ENCODE data around the gene MON1A. TPM values are rescaled to one million over a fixed set of nuclear protein-coding genes. Genes with fewer than 3 reads are reported as not detected.

MON1A gene
- total and polyA plus RNA-seq, 4 donors = 4.6 to 9.5 (median 8.2) TPM

DNA sequence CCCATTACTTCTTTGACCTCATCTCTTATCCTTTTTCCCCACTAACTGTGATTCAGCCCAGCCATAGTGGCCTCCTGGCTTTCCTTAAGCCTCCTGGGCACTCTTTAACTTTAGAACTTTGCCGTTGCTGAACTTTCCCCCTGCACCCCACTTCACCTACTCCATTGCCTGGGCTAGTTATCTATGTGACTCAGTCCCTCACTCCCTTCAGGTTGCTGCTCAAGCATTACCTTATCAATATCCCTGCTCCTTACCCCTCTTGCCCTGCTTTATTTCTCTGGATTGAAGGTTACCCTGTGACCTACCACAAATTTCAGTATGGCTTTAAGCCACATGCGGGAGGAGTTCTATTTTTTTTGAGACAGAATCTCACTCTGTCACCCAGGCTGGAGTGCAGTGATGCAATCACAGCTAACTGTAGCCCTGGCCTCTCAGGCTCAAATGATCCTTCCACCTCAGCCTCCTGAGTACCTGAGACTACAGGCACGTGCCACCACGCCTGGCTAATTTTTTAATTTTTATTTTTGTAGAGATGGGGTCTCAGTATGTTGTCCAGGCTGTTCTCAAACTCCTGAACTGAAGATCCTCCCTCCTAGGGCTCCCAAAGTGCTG lies 3.4 kb downstream of the MON1A start:
- no peak for DNase-seq (ENCODE audit: low spot score)
- TF ChIP-seq, protein P1, sequence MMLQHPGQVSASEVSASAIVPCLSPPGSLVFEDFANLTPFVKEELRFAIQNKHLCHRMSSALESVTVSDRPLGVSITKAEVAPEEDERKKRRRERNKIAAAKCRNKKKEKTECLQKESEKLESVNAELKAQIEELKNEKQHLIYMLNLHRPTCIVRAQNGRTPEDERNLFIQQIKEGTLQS (IDR thresholded peaks at IDR 0.05) = no peak
- TF ChIP-seq, protein P2, sequence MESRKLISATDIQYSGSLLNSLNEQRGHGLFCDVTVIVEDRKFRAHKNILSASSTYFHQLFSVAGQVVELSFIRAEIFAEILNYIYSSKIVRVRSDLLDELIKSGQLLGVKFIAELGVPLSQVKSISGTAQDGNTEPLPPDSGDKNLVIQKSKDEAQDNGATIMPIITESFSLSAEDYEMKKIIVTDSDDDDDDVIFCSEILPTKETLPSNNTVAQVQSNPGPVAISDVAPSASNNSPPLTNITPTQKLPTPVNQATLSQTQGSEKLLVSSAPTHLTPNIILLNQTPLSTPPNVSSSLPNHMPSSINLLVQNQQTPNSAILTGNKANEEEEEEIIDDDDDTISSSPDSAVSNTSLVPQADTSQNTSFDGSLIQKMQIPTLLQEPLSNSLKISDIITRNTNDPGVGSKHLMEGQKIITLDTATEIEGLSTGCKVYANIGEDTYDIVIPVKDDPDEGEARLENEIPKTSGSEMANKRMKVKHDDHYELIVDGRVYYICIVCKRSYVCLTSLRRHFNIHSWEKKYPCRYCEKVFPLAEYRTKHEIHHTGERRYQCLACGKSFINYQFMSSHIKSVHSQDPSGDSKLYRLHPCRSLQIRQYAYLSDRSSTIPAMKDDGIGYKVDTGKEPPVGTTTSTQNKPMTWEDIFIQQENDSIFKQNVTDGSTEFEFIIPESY (IDR thresholded peaks at IDR 0.05) = no peak
- TF ChIP-seq GABPA (IDR thresholded peaks at IDR 0.05 in 1 of 2, conservative IDR thresholded peaks at IDR 0.05 in 1 of 2) (no peak), NR2F2 (IDR thresholded peaks at IDR 0.05) (no peak), EGR1 (IDR thresholded peaks at IDR 0.05; ENCODE audit: low read depth in 2 of 2) (no peak), FOXA1 (IDR thresholded peaks at IDR 0.05) (no peak), HNF4G (IDR thresholded peaks at IDR 0.05) (no peak), YY1 (IDR thresholded peaks at IDR 0.05) (no peak), RXRA (IDR thresholded peaks at IDR 0.05) (no peak)
- TF ChIP-seq, protein P3, sequence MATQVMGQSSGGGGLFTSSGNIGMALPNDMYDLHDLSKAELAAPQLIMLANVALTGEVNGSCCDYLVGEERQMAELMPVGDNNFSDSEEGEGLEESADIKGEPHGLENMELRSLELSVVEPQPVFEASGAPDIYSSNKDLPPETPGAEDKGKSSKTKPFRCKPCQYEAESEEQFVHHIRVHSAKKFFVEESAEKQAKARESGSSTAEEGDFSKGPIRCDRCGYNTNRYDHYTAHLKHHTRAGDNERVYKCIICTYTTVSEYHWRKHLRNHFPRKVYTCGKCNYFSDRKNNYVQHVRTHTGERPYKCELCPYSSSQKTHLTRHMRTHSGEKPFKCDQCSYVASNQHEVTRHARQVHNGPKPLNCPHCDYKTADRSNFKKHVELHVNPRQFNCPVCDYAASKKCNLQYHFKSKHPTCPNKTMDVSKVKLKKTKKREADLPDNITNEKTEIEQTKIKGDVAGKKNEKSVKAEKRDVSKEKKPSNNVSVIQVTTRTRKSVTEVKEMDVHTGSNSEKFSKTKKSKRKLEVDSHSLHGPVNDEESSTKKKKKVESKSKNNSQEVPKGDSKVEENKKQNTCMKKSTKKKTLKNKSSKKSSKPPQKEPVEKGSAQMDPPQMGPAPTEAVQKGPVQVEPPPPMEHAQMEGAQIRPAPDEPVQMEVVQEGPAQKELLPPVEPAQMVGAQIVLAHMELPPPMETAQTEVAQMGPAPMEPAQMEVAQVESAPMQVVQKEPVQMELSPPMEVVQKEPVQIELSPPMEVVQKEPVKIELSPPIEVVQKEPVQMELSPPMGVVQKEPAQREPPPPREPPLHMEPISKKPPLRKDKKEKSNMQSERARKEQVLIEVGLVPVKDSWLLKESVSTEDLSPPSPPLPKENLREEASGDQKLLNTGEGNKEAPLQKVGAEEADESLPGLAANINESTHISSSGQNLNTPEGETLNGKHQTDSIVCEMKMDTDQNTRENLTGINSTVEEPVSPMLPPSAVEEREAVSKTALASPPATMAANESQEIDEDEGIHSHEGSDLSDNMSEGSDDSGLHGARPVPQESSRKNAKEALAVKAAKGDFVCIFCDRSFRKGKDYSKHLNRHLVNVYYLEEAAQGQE (IDR thresholded peaks at IDR 0.05) = no peak
- peaks cover 0 to 12% (median 3%) of the 10 kb centered on the region in 4 donors for H3K4me1 ChIP-seq (ENCODE audit: control insufficient read depth in 4 of 4, insufficient read depth in 4 of 4, low read length in 3 of 4)
- H3K36me3 ChIP-seq (ENCODE audit: control insufficient read depth in 4 of 4, insufficient read depth in 3 of 4, low read depth in 1 of 4, low read length in 3 of 4) = no peaks in the 10 kb centered on the region
- H3K9me3 ChIP-seq (ENCODE audit: control insufficient read depth in 4 of 4, low read length in 3 of 4) = no peaks in the 10 kb centered on the region
- H3K27ac ChIP-seq (ENCODE audit: low read depth in 1 of 2, low read length in 2 of 2) = no peak overlapping the region
- 93% methylated on average over 4 of the region's 4 CpGs for WGBS
- H3K27me3 ChIP-seq (ENCODE audit: control insufficient read depth in 4 of 4, insufficient read depth in 4 of 4, low read length in 3 of 4) = no peaks in the 10 kb centered on the region
- no peak overlapping the region for H3K4me3 ChIP-seq (ENCODE audit: low read depth in 1 of 3, low read length in 3 of 3)
- no peak overlapping the region for H3K9ac ChIP-seq (ENCODE audit: low read depth in 1 of 2, low read length in 2 of 2)

DNA sequence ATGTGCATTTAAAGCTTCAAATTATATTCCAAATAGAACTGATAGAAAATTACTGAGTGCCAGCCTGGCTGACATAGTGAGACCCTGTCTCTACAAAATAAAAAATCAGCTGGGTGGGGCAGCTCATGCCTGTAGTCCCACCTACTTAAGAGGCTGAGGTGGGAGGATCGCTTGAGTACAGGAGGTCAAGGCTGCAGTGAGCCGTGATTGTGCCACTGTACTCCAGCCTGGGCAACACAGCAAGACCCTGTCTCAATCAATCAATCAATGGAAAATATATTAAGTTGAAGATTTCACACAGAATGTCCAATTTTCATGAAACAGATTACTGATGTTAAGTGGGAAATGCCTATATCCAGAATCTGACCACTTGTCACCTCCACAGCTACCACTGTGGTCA lies 4.1 kb downstream of the MON1A start:
- TF ChIP-seq JUND (IDR thresholded peaks at IDR 0.05) = no peak
- TF ChIP-seq, protein P1 (IDR thresholded peaks at IDR 0.05) = no peak
- TF ChIP-seq, protein P3 (IDR thresholded peaks at IDR 0.05) = no peak
- TF ChIP-seq, protein P4, sequence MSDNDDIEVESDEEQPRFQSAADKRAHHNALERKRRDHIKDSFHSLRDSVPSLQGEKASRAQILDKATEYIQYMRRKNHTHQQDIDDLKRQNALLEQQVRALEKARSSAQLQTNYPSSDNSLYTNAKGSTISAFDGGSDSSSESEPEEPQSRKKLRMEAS (IDR thresholded peaks at IDR 0.05) = no peak
- no peak for TF ChIP-seq FOXA2 (IDR thresholded peaks at IDR 0.05)
- no peak for TF ChIP-seq GABPA (IDR thresholded peaks at IDR 0.05 in 1 of 2, conservative IDR thresholded peaks at IDR 0.05 in 1 of 2)
- peaks cover 0 to 12% (median 3%) of the 10 kb centered on the region in 4 donors for H3K4me1 ChIP-seq (ENCODE audit: control insufficient read depth in 4 of 4, insufficient read depth in 4 of 4, low read length in 3 of 4)
- no peak overlapping the region for H3K4me3 ChIP-seq (ENCODE audit: low read depth in 1 of 3, low read length in 3 of 3)
- H3K36me3 ChIP-seq (ENCODE audit: control insufficient read depth in 4 of 4, insufficient read depth in 3 of 4, low read depth in 1 of 4, low read length in 3 of 4) = no peaks in the 10 kb centered on the region
- H3K9me3 ChIP-seq (ENCODE audit: control insufficient read depth in 4 of 4, low read length in 3 of 4) = no peaks in the 10 kb centered on the region
- H3K27me3 ChIP-seq (ENCODE audit: control insufficient read depth in 4 of 4, insufficient read depth in 4 of 4, low read length in 3 of 4) = no peaks in the 10 kb centered on the region
- H3K27ac ChIP-seq (ENCODE audit: low read depth in 1 of 2, low read length in 2 of 2) = no peak overlapping the region
- WGBS = 92% methylated on average over 2 of the region's 2 CpGs
- no peak overlapping the region for H3K9ac ChIP-seq (ENCODE audit: low read depth in 1 of 2, low read length in 2 of 2)
- no peak for DNase-seq (ENCODE audit: low spot score)

Data from liver (tissue), 9 donors.